Skin of body (tissue), 2 donors: Measurements from ENCODE around the gene CHCHD5. TPM values are rescaled to one million over a fixed set of nuclear protein-coding genes. Genes with fewer than 3 reads are reported as not detected.
"Not testable (repeated sequence)": the region's sequence is repeated elsewhere in the genome, so short reads cannot be mapped to it uniquely, and the experiment has no call there.

Experiments used
- DNase-seq: peaks from one replicate; lab custom pipeline; 2025; lab: John Stamatoyannopoulos, UW
- total RNA-seq: library from RNA; depleted of rRNA; stranded (reverse); fragments of >200 nt; gene quantifications from one replicate; pipeline ENCODE4 v1.2.3, GENCODE V29; 2014

Gene CHCHD5
- total RNA-seq = 6.3 TPM

- peak; percentile 92 for DNase-seq
Observed at GRCh38 chr2:112584134-112584890, at the start of gene CHCHD5. Gene CHCHD5 (plus strand): TSS chr2:112584609. CDS start chr2:112584648, 39 bp downstream.

GRCh38 chr2:112534826-112535225 lies 49.6 kb upstream of the CHCHD5 start:
- no peak for DNase-seq

- DNase-seq = not testable (repeated sequence)
Observed at GRCh38 chr2:112536665-112537064, 47.7 kb upstream of the CHCHD5 start.

GRCh38 chr2:112539306-112539705 lies 45.1 kb upstream of the CHCHD5 start:
- no peak for DNase-seq

GRCh38 chr2:112540906-112541305 lies 43.5 kb upstream of the CHCHD5 start:
- no peak for DNase-seq

GRCh38 chr2:112541315-112542122 lies 42.9 kb upstream of the CHCHD5 start:
- no peak for DNase-seq

GRCh38 chr2:112542123-112542983 lies 42.1 kb upstream of the CHCHD5 start, which contains the start of gene POLR1B:
Gene POLR1B (plus strand): TSS chr2:112542465. CDS start chr2:112542495, 30 bp downstream.
- peak; percentile 49 for DNase-seq

GRCh38 chr2:112542984-112543661 lies 41.3 kb upstream of the CHCHD5 start:
- DNase-seq = no peak

GRCh38 chr2:112547333-112547732 lies 37.1 kb upstream of the CHCHD5 start:
- DNase-seq = no peak

GRCh38 chr2:112548980-112549379 lies 35.4 kb upstream of the CHCHD5 start:
- DNase-seq = no peak

GRCh38 chr2:112566104-112566503 lies 18.3 kb upstream of the CHCHD5 start:
- DNase-seq = no peak

GRCh38 chr2:112566508-112566907 lies 17.9 kb upstream of the CHCHD5 start:
- DNase-seq = not testable (repeated sequence)

- DNase-seq = no peak
Observed at GRCh38 chr2:112572005-112572404, 12.4 kb upstream of the CHCHD5 start.

- no peak for DNase-seq
Observed at GRCh38 chr2:112577756-112578155, 6.7 kb upstream of the CHCHD5 start.

GRCh38 chr2:112579241-112579640 lies 5.2 kb upstream of the CHCHD5 start:
- DNase-seq = no peak

GRCh38 chr2:112580084-112580483 lies 4.3 kb upstream of the CHCHD5 start:
- no peak for DNase-seq

GRCh38 chr2:112582314-112582746 lies 2.1 kb upstream of the CHCHD5 start:
- DNase-seq = peak; percentile 29

GRCh38 chr2:112583497-112584133 lies 794 bp upstream of the CHCHD5 start:
- DNase-seq = peak; percentile 38

- DNase-seq = no peak
Observed at GRCh38 chr2:112584891-112585250, 462 bp downstream of the CHCHD5 start.

GRCh38 chr2:112585400-112585799 lies 991 bp downstream of the CHCHD5 start:
- no peak for DNase-seq
